Retinal pigment epithelial cell (primary cell): ENCODE data around the gene PCDH12.

Experiments
- DNase-seq: peaks from one replicate; pipeline ENCODE4 v3.0.0-alpha.2; 2010; ENCODE audit warnings: low read depth
- H3K4me3 ChIP-seq: 2 replicates; pipeline ENCODE4 v1.5.1; 2011; ENCODE audit warnings: mild to moderate bottlenecking, low read length, control low read depth, moderate library complexity
- CTCF ChIP-seq: conservative IDR thresholded peaks from 2 replicates; pipeline ENCODE4 v1.5.1; 2011; ENCODE audit warnings: low read depth, low read length, control low read depth, inconsistent platforms

The PCDH12 gene

GRCh38 chr5:141897425-141897824, 60.6 kb downstream of the PCDH12 start:
- no peak for DNase-seq
- no peak for TF ChIP-seq CTCF
- no peak overlapping the region for H3K4me3 ChIP-seq
